ENCODE results near the gene LTB4R2.

The LTB4R2 gene

GRCh38 chr14:24283796-24284460, 26.0 kb upstream of the LTB4R2 start:
- peaks cover 37 to 40% of the 10 kb centered on the region in 2 experiments for H3K4me1 ChIP-seq (ENCODE audit: control insufficient read depth in 1 of 2, insufficient read depth in 1 of 2, low read depth in 1 of 2, low read length in 1 of 2)
- no peaks in the 10 kb centered on the region for H3K27me3 ChIP-seq
- no peak for TF ChIP-seq CTCF (IDR thresholded peaks at IDR 0.05)
- no peaks in the 10 kb centered on the region for H3K9me3 ChIP-seq
- no peak overlapping the region for H3K4me3 ChIP-seq (ENCODE audit: low read depth in 1 of 2, low read length in 1 of 2)
- no peaks in the 10 kb centered on the region for H3K36me3 ChIP-seq
- no peak overlapping the region for H3K27ac ChIP-seq

- H3K4me3 ChIP-seq (ENCODE audit: low read depth in 1 of 2, low read length in 1 of 2): no peak overlapping the region
- H3K27ac ChIP-seq: no peak overlapping the region
- H3K27me3 ChIP-seq: no peaks in the 10 kb centered on the region
- no peaks in the 10 kb centered on the region for H3K9me3 ChIP-seq
- no peak for TF ChIP-seq CTCF (IDR thresholded peaks at IDR 0.05)
- peaks cover 30 to 34% of the 10 kb centered on the region in 2 experiments for H3K4me1 ChIP-seq (ENCODE audit: control insufficient read depth in 1 of 2, insufficient read depth in 1 of 2, low read depth in 1 of 2, low read length in 1 of 2)
- peaks cover 5% of the 10 kb centered on the region for H3K36me3 ChIP-seq
Observed at GRCh38 chr14:24284501-24285035, 25.4 kb upstream of the LTB4R2 start.

- peaks cover 12% of the 10 kb centered on the region for H3K36me3 ChIP-seq
- H3K4me1 ChIP-seq (ENCODE audit: control insufficient read depth in 1 of 2, insufficient read depth in 1 of 2, low read depth in 1 of 2, low read length in 1 of 2): peaks cover 22 to 26% of the 10 kb centered on the region in 2 experiments
- no peak for TF ChIP-seq CTCF (IDR thresholded peaks at IDR 0.05)
- H3K4me3 ChIP-seq (ENCODE audit: low read depth in 1 of 2, low read length in 1 of 2): no peak overlapping the region
- no peaks in the 10 kb centered on the region for H3K27me3 ChIP-seq
- no peaks in the 10 kb centered on the region for H3K9me3 ChIP-seq
- H3K27ac ChIP-seq: no peak overlapping the region
Observed at GRCh38 chr14:24285351-24285750, 24.6 kb upstream of the LTB4R2 start.

- peaks cover 6 to 10% of the 10 kb centered on the region in 2 experiments for H3K4me1 ChIP-seq (ENCODE audit: control insufficient read depth in 1 of 2, insufficient read depth in 1 of 2, low read depth in 1 of 2, low read length in 1 of 2)
- peaks cover 29% of the 10 kb centered on the region for H3K36me3 ChIP-seq
- TF ChIP-seq CTCF (IDR thresholded peaks at IDR 0.05): no peak
- H3K9me3 ChIP-seq: no peaks in the 10 kb centered on the region
- no peak overlapping the region for H3K4me3 ChIP-seq (ENCODE audit: low read depth in 1 of 2, low read length in 1 of 2)
- H3K27ac ChIP-seq: no peak overlapping the region
- no peaks in the 10 kb centered on the region for H3K27me3 ChIP-seq
Observed at GRCh38 chr14:24286996-24287395, 22.9 kb upstream of the LTB4R2 start.

- no peaks in the 10 kb centered on the region for H3K27me3 ChIP-seq
- H3K9me3 ChIP-seq: no peaks in the 10 kb centered on the region
- H3K4me1 ChIP-seq (ENCODE audit: control insufficient read depth in 1 of 2, insufficient read depth in 1 of 2, low read depth in 1 of 2, low read length in 1 of 2): no peaks in the 10 kb centered on the region
- no peak overlapping the region for H3K4me3 ChIP-seq (ENCODE audit: low read depth in 1 of 2, low read length in 1 of 2)
- TF ChIP-seq CTCF (IDR thresholded peaks at IDR 0.05): no peak
- no peak overlapping the region for H3K27ac ChIP-seq
- peaks cover 48% of the 10 kb centered on the region for H3K36me3 ChIP-seq
Observed at GRCh38 chr14:24289649-24290280, 20.2 kb upstream of the LTB4R2 start.
